ENCODE results near the gene DNAJC5G. TPM values are rescaled to one million over a fixed set of nuclear protein-coding genes. Genes with fewer than 3 reads are reported as not detected.

Gene DNAJC5G
- total RNA-seq, 4 donors from 2014 or later: not detected

DNA sequence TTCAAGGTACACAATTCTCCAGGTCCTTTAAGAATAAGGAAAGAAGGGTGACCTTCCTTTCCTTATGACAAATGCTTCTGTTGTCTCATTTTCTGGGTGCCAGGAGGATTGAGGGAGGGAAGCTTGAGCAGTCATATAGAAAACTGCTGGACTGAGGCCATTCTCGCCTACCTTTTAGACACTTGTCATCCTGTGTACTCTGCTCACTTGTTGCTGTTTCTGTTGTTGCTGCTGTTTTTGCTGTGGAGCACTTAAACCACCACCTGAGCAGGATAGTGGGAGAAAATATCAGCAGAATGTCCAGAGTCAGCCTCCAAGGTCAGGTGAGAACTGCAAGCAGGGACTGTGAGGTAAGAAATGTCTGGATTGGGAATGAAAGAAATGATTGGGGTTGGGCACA lies 2.8 kb downstream of the DNAJC5G start:
- DNase-seq (ENCODE audit: low spot score in 2 of 2): no peak
- WGBS, 2 donors: 76 to 86% methylated on average over 1 of the region's 1 CpG
- intact Hi-C loops (cut with DNase I; ENCODE audit: low total_unique reads): no loop called here
- TF ChIP-seq, protein P1, sequence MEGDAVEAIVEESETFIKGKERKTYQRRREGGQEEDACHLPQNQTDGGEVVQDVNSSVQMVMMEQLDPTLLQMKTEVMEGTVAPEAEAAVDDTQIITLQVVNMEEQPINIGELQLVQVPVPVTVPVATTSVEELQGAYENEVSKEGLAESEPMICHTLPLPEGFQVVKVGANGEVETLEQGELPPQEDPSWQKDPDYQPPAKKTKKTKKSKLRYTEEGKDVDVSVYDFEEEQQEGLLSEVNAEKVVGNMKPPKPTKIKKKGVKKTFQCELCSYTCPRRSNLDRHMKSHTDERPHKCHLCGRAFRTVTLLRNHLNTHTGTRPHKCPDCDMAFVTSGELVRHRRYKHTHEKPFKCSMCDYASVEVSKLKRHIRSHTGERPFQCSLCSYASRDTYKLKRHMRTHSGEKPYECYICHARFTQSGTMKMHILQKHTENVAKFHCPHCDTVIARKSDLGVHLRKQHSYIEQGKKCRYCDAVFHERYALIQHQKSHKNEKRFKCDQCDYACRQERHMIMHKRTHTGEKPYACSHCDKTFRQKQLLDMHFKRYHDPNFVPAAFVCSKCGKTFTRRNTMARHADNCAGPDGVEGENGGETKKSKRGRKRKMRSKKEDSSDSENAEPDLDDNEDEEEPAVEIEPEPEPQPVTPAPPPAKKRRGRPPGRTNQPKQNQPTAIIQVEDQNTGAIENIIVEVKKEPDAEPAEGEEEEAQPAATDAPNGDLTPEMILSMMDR (IDR thresholded peaks at IDR 0.05): no peak
- no peak for TF ChIP-seq POLR2A (IDR thresholded peaks at IDR 0.05)
- no peak overlapping the region for H3K4me3 ChIP-seq (ENCODE audit: low read depth, poor library complexity, severe bottlenecking)

DNA sequence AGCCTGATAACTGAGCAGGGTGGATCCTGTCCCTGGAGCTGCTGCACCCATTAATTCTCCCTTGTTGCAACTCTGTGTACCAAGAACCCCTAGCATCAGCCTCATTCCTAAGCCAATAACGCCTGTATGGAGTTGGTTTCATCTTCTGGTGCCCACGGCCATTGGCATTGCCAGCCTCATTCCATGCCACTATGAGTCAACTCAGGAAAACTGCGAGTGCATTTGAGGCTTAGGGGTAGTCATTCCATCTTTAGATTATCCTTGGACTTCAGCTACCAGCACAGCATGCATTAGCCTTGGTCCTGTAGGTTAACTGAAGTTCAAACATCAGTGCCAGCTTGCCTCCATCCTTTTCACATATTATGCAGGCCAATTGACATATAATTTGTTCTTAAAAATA lies 5.6 kb downstream of the DNAJC5G start:
- H3K4me3 ChIP-seq (ENCODE audit: low read depth, poor library complexity, severe bottlenecking): no peak overlapping the region
- TF ChIP-seq, protein P1 (IDR thresholded peaks at IDR 0.05): no peak
- TF ChIP-seq POLR2A (IDR thresholded peaks at IDR 0.05): no peak
- no peak for DNase-seq (ENCODE audit: low spot score in 2 of 2)
- WGBS, 2 donors: 58 to 65% methylated on average over 3 of the region's 3 CpGs
- intact Hi-C loops (cut with DNase I; ENCODE audit: low total_unique reads): loop anchor here (5.0 kb wide), 1 partner anchor 179 kb away; no protein-coding TSS in a partner anchor

DNA sequence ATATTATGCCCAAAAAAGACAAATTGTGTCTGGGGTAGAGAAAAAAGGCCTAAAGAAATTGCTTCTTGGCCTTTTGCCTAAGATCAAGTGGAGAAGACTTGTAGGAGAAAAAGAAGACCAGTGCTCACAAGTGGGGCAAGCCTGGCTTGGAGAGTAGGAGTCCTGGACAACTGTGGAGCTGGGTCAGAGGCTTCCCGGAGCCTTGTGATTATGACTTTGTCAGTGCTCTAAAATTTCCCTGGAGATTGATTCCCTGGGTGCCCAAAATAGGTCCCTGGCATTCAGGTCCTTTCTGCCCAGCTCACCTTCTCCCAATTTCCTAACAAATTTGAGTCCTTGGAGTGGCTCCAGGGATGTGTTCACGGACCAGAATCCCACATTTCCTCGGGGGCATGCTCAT lies 6.2 kb downstream of the DNAJC5G start:
- DNase-seq (ENCODE audit: low spot score in 2 of 2): no peak
- intact Hi-C loops (cut with DNase I; ENCODE audit: low total_unique reads): loop anchor here (5.0 kb wide), 1 partner anchor 179 kb away; no protein-coding TSS in a partner anchor
- TF ChIP-seq POLR2A (IDR thresholded peaks at IDR 0.05): no peak
- TF ChIP-seq, protein P1 (IDR thresholded peaks at IDR 0.05): no peak

DNA sequence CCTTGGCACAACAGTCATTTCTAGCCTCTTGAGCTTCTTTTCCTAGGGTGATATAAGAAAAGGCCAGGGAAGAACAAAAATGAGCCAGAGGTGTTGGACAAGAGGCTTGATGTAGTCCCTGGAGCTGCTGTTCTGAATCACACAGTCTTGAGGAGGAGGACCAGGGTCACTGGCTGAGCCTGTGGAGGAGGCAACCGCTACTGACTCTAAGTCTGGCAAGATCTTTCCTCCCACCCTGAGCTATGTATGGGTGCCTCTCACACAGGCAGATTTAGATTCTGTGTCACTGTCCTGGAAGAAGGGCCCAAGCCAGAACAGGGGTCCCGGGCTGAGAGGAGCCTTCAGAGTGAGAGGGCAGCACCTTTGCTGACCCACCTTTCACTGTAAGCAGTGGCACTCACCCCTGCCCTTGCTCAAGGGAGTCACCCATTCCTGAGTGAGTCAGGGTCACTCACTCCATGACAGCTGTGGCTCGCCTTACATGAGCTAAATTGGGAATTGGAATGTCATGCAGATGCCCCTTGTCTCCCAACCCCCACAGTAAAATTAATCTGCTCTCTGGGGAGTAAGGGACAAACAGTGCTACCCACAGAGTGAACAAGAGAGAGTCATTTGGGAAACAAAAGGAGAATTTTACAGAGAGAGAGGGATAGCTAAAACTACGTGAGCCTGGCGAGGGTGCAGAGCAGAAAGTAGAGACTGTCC lies 6.8 kb downstream of the DNAJC5G start, which contains the start of gene TRIM54:
Gene TRIM54 (plus strand): TSS at position 575 of the 705 bp plus-strand sequence. CDS start 303 bp downstream, outside the sequence.
- intact Hi-C loops (cut with DNase I; ENCODE audit: low total_unique reads): loop anchor here (5.0 kb wide), 1 partner anchor 180 kb away; no protein-coding TSS in a partner anchor
- H3K4me3 ChIP-seq (ENCODE audit: low read depth, poor library complexity, severe bottlenecking): no peak within 1 kb of the TSS
- no peak for DNase-seq (ENCODE audit: low spot score in 2 of 2)
- no peak for TF ChIP-seq POLR2A (IDR thresholded peaks at IDR 0.05)
- TF ChIP-seq, protein P1 (IDR thresholded peaks at IDR 0.05): no peak
- WGBS, 2 donors: 52 to 57% methylated on average over 5 of the region's 5 CpGs

More for the DNA sequence above, 6.2 kb downstream of the DNAJC5G start:
- no peak overlapping the region for H3K4me3 ChIP-seq (ENCODE audit: low read depth, poor library complexity, severe bottlenecking)
- 61 to 68% methylated on average over 3 of the region's 3 CpGs for WGBS, 2 donors

DNA sequence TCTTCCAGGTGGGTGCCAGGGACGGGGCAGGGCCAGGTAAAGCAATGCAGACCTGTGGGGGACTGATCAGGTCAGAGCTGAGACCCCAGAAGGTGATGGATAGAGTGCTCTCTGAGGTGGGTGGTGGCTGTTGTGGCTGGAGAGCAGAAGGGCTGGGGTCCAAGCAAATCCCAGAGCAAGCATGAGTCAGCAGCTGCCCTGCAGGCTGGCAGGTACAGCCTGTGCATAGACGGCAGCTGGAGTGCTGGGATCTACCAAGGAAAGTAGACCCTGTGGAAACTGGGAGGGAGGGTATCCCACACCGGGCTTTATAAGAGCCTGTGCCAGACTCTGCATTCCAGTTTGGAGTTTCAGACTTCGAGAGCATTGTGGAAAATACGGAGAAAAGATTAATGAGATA lies 7.7 kb downstream of the DNAJC5G start:
- DNase-seq (ENCODE audit: low spot score in 2 of 2): no peak
- WGBS, 2 donors: 54 to 61% methylated on average over 5 of the region's 5 CpGs
- no peak for TF ChIP-seq POLR2A (IDR thresholded peaks at IDR 0.05)
- TF ChIP-seq, protein P1 (IDR thresholded peaks at IDR 0.05): no peak
- intact Hi-C loops (cut with DNase I; ENCODE audit: low total_unique reads): loop anchor here (5.0 kb wide), 1 partner anchor 181 kb away; no protein-coding TSS in a partner anchor
- no peak overlapping the region for H3K4me3 ChIP-seq (ENCODE audit: low read depth, poor library complexity, severe bottlenecking)
